GM18951 (cell line): ENCODE measurements around the gene CPM.

Source experiments
- POLR2A ChIP-seq: IDR thresholded peaks from 4 replicates; pipeline ENCODE4 v1.6.1; 2011; ENCODE audit warnings: mild to moderate bottlenecking; ENCODE audit not compliant: insufficient read length, insufficient read depth; ENCODE audit errors: extremely low read depth
- in situ Hi-C: fragments of 300-500 bp; cut with MboI; formaldehyde crosslinking; loops from one replicate; pipeline ENCODE4 v1.12.0; 2022; ENCODE audit warnings: low sequenced_read_pairs, mixed read lengths, inconsistent platforms; ENCODE audit not compliant: unreplicated experiment

The CPM gene

GRCh38 chr12:68861890-68862289, 71.1 kb downstream of the CPM start:
- TF ChIP-seq POLR2A: no peak
- in situ Hi-C loops: loop anchor here (10.0 to 25.0 kb wide), 2 partner anchors 213 to 375 kb away; partner anchors contain the start of gene CPSF6

- TF ChIP-seq POLR2A: no peak
- in situ Hi-C loops: loop anchor here (25.0 kb wide), 1 partner anchor 381 kb away; the partner anchor contains the start of gene CPSF6
Measured at GRCh38 chr12:68856510-68856909, 76.5 kb downstream of the CPM start.

GRCh38 chr12:68855771-68856170, 77.2 kb downstream of the CPM start:
- in situ Hi-C loops: loop anchor here (25.0 kb wide), 1 partner anchor 382 kb away; the partner anchor contains the start of gene CPSF6
- TF ChIP-seq POLR2A: no peak

- no peak for TF ChIP-seq POLR2A
- in situ Hi-C loops: loop anchor here (25.0 kb wide), 1 partner anchor 382 kb away; the partner anchor contains the start of gene CPSF6
Measured at GRCh38 chr12:68855111-68855510, 77.9 kb downstream of the CPM start.

- in situ Hi-C loops: loop anchor here (25.0 kb wide), 1 partner anchor 383 kb away; the partner anchor contains the start of gene CPSF6
- TF ChIP-seq POLR2A: no peak
Measured at GRCh38 chr12:68854554-68854953, 78.4 kb downstream of the CPM start.

GRCh38 chr12:68854078-68854468, 78.9 kb downstream of the CPM start:
- in situ Hi-C loops: loop anchor here (25.0 kb wide), 1 partner anchor 383 kb away; the partner anchor contains the start of gene CPSF6
- no peak for TF ChIP-seq POLR2A

- no peak for TF ChIP-seq POLR2A
- in situ Hi-C loops: loop anchor here (25.0 kb wide), 1 partner anchor 384 kb away; the partner anchor contains the start of gene CPSF6
Measured at GRCh38 chr12:68853396-68854077, 79.4 kb downstream of the CPM start.

GRCh38 chr12:68851592-68852306, 81.2 kb downstream of the CPM start:
- in situ Hi-C loops: loop anchor here (25.0 kb wide), 1 partner anchor 386 kb away; the partner anchor contains the start of gene CPSF6
- no peak for TF ChIP-seq POLR2A

GRCh38 chr12:68850390-68850789, 82.6 kb downstream of the CPM start:
- TF ChIP-seq POLR2A: no peak
- in situ Hi-C loops: loop anchor here (25.0 kb wide), 1 partner anchor 387 kb away; the partner anchor contains the start of gene CPSF6

GRCh38 chr12:68846811-68847210, 86.2 kb downstream of the CPM start:
- no peak for TF ChIP-seq POLR2A
- in situ Hi-C loops: no loop called here

- peak; percentile 39 for TF ChIP-seq POLR2A
Measured at GRCh38 chr12:68844788-68845695, 87.9 kb downstream of the CPM start.

GRCh38 chr12:68844318-68844745, 88.6 kb downstream of the CPM start:
- in situ Hi-C loops: no loop called here

More at GRCh38 chr12:68844788-68845695, 87.9 kb downstream of the CPM start:
- in situ Hi-C loops: no loop called here

More at GRCh38 chr12:68844318-68844745, 88.6 kb downstream of the CPM start:
- peak; percentile 43 for TF ChIP-seq POLR2A
